GM21526 (cell line): ENCODE measurements around the gene TRIM66.

Experiments used
- ATAC-seq: cut with Tn5 transposase; IDR thresholded peaks from one replicate; pipeline ENCODE4 v1.9.1; 2021; ENCODE audit warnings: moderate library complexity; ENCODE audit not compliant: unreplicated experiment, low FRiP score

The TRIM66 gene

GRCh38 chr11:8615291-8616032 is 67.0 kb downstream of the TRIM66 start:
- no peak for ATAC-seq

DNA sequence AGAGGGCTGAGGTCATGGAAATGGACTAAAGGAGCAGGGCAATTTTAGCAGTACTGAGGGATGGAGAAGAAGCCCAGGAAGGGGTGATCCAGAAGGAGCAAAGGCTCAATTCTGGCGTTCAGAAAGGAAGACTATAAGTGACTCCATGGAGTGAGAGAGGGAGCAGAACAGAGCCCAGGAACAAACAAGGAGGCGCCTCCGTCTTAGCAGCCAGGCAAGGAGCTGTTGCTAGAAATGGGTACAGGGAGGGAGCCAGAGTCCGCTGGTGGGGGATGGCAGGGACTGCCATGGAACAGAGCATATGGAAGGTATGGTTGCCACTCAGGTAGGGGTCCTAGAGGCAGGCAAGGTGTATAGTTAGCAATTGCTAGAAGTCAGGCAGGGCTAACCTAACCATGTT is 68.0 kb downstream of the TRIM66 start:
- ATAC-seq, result no peak

DNA sequence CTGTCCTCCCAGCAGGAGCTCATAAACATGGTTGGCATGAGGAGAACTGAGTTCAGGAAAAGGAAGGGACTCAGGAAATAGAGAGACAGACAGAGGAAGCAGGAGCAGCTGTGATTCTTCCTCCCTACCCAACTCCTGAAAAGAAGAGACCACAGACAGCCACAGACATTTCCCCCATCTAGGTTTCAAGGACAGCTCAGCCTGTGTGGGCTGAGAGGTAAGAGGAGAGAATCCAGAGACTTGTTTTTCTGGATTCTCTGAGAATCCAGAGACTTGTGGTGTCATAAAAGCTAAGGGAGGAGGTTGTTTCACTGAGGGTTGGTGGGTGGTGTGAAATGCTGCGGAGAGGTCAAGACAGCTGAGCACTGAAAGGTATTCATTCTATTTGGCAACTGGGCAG is 69.4 kb downstream of the TRIM66 start:
- no peak for ATAC-seq

GRCh38 chr11:8612522-8612921 is 69.9 kb downstream of the TRIM66 start:
- ATAC-seq, result no peak

DNA sequence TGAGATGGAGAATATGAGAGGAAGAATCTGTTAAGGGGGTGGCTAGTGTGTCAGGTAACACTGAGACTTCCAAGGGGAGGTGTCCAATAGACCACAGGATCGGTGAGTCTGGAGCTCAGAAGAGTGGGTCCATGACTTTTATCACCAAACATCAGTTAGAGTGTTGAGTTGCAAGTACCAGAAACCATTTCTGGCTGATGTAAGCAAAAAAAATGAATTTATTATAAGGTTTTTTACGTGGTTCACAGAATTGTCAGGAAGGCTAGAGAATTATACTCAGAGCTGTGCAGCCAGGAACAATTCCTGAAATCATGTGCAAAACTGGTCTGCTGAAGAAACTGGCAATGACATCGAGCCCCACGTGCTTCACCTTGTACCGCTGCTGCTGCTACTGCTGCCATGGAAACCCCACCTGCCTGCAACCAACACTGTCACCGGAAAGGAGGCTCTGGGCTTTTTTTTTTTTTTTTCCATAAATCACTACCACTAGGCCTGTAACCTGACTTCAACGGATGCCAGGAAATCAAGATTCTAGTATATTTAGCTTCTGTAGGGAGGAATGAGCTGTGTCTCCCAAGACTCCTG is 71.8 kb downstream of the TRIM66 start:
- ATAC-seq, result no peak

- ATAC-seq, result no peak
Observed at GRCh38 chr11:8608652-8609051, 73.8 kb downstream of the TRIM66 start.

DNA sequence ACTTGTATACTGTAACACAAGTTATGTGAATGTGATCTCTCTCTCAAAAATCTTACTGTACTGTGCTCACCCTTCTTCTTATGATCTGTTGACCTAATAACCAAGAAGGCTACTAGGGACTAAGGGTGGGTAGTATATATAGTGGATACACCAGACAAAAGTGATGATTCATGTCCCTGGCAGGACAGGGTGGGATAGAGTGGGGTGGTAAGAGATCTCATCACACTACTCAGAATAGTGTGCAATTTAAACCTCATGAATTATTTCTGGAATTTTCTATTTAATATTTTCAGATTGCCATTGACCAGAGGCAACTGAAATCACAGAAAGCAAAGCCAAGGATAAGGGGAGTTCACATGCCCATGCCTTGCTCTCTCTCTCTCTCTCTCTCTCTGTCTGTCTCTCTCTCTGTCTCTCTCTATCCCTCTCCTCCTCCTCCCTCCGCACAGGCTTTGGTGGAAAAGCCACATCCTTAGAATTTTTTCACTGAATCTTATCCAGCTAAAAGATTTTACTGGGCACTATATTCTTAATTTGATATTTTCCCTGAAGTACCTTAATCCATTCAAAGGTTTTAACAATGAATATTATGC is 76.4 kb downstream of the TRIM66 start:
- no peak for ATAC-seq

- ATAC-seq, result peak; percentile 79
Observed at GRCh38 chr11:8604078-8604723, 78.3 kb downstream of the TRIM66 start.

GRCh38 chr11:8603696-8604077 is 78.8 kb downstream of the TRIM66 start:
- no peak for ATAC-seq

DNA sequence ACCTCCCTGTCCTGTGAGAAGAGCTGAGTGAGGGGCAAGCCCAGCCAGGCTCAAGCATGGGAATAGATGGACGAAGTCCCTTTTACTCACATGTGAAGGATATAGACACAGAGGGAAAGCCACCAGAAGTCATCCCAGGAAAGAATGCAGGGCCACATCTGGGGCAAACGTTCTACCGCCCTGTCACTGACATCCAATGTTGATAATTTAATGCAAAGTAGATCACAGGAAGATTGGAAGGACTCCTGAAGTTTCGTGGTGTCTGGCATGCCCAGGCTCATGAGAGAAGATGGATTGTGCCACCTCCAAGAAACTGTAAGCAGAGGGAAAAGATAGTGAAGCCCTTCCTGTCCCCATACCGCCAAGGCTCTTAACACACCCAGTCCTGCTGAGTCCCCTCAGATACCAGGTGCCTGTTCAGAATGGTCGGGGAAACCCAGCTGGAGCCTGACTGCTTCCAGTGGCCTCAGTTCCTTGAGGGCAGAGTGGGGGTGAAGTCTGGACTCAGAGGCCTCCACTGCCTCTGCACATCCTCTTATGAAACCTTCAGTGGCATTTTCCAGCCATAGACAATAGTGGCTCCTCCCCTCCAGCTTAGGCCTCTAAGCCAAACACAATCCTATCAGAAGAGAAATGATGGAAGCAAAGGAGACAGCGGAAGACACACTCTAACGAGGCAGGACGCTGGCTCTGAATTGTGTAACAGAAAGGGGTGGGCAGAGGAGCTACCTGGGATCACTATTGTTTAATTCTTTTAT is 80.9 kb downstream of the TRIM66 start:
- no peak for ATAC-seq

DNA sequence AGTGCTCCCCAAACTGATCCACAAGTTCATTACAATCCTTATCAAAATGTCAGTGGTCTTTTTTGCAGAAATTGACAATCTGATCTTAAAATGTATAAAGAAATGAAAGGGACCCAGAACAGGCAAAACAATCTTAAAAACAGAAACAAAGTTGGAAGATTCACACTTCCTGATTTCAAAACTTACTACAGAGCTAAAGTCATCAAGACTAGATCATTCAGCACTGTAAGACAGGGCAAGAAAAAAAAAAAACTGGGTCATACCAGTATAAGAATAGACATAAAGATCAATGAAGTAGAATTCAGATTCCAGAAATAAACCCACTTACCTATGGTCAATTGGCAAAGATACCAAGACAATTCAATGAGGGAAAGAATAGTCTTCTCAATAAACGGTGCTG is 84.0 kb downstream of the TRIM66 start:
- ATAC-seq, result no peak

- no peak for ATAC-seq
Observed at GRCh38 chr11:8597182-8597581, 85.3 kb downstream of the TRIM66 start.

GRCh38 chr11:8596504-8597046 is 85.9 kb downstream of the TRIM66 start:
- ATAC-seq, result no peak

- ATAC-seq, result peak; percentile 97
Observed at GRCh38 chr11:8593935-8594909, 88.2 kb downstream of the TRIM66 start, which contains the start of gene STK33. STK33 (minus strand) TSS chr11:8594228; CDS start chr11:8474905, 119,323 bp downstream.

DNA sequence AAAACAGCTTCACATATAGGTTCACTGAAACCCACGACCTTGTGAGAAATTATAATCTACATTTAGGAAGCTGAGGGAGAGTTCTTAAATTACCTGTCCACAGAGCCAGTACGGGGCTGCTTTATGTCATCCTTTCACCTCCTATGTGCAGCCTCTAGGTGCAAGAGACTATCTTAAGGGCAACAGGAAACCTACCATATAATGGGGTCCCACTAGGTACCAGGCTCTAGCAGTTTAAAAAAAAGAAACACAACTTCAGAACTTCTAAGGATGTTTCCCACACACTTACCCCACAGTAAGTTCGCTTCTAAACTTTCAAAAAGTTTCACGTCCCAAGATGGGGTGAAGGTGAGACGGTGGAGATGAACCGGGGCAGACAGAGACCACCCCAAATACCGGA is 89.0 kb downstream of the TRIM66 start:
- ATAC-seq, result peak; percentile 11

DNA sequence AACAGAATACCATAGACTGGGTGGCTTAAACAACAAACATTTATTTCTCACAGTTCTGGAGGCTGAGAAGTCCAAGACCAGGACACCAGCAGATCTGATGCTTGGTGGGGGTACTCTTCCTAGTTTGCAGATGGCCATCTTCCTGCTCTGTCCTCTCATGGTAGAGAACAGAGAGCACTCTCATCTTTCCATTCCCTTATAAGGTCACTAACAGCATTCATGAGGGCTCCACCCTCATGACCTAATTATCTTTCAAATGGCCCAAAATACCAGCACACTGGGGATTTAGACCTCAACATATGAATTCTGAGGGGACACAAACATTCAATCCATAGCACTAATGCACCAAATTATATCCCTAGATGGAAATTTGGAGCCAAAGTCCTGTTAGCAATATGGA is 94.5 kb downstream of the TRIM66 start:
- no peak for ATAC-seq

GRCh38 chr11:8586805-8587204 is 95.7 kb downstream of the TRIM66 start:
- ATAC-seq, result no peak

- no peak for ATAC-seq
Observed at GRCh38 chr11:8586184-8586583, 96.3 kb downstream of the TRIM66 start.

- ATAC-seq, result no peak
Observed at GRCh38 chr11:8584511-8584910, 98.0 kb downstream of the TRIM66 start.
